ENCODE results near the gene PLIN5.

Gene PLIN5

DNA sequence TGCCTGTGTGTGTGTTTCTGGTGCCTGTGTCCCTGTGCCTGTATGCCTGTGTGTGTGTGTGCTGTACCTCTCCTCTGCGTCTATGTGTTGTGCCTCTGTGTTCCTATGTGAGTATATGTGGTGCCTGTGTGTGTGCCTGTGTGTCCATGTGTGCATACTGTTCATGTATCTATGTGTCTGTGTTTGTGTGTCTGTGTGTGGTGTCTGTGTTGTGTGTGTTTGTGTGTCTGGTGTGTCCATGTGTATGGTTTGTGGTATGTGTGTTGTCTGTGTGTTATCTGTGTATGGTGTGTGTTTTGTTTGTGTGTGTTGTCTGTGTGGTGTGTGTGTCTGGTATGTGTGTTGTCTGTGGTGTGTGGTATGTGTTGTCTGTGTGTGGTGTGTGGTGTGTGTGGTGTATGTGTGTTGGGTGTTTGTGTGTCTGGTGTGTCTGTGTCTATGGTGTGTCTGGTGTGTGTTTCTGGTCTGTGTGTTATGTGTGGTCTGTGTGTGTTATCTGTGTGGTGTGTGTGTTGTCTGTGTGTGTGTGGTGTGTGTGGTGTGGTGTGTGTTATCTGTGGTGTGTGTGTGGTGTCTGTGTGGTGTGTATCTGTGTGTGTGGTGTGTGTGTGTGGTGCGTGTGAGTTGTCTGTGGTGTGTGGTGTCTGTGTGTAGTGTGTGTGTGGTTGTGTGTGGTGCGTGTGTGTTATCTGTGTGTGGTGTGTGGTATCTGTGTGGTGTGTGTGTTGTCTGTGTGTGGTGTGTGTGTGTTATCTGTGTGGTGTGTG lies 42.5 kb downstream of the PLIN5 start:
- Histone ChIP-seq H3K4me3 (ENCODE audit: extremely low read depth, insufficient read depth, low read length, poor library complexity, severe bottlenecking) (no peak overlapping the region), H3K27ac (ENCODE audit: low read depth, low read length, severe bottlenecking) (no peak overlapping the region), H3K4me1 (ENCODE audit: control insufficient read depth, insufficient read depth, low read length, poor library complexity, severe bottlenecking) (no peaks in the 10 kb centered on the region), H3K36me3 (ENCODE audit: control insufficient read depth, insufficient read depth, low read length) (peaks cover 76% of the 10 kb centered on the region), H3K9me3 (ENCODE audit: control insufficient read depth, low read length) (no peaks in the 10 kb centered on the region)
- WGBS, 2 experiments (ENCODE audit: insufficient coverage in 2 of 2): 79 to 87% methylated on average over 2 to 3 of the region's 3 CpGs

DNA sequence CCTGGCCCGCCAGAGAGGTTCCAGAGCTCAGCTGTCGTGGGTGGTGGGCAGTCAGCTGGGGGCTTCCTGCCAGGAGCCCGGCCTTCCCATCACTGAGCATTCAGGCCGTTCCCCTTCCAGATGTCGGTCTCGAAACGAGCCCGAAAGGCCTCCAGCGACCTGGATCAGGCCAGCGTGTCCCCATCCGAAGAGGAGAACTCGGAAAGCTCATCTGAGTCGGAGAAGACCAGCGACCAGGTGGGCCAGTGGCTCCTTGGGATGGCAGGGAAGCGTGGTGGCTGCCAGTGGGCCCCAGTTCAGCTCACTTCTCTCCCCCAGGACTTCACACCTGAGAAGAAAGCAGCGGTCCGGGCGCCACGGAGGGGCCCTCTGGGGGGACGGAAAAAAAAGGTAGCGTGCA lies 43.6 kb downstream of the PLIN5 start:
- H3K9me3 ChIP-seq (ENCODE audit: control insufficient read depth, low read length): no peaks in the 10 kb centered on the region
- 96 to 98% methylated on average over 21 of the region's 21 CpGs for WGBS, 2 experiments (ENCODE audit: insufficient coverage in 2 of 2)
- no peaks in the 10 kb centered on the region for H3K4me1 ChIP-seq (ENCODE audit: control insufficient read depth, insufficient read depth, low read length, poor library complexity, severe bottlenecking)
- peaks cover 81% of the 10 kb centered on the region for H3K36me3 ChIP-seq (ENCODE audit: control insufficient read depth, insufficient read depth, low read length)
- no peak overlapping the region for H3K27ac ChIP-seq (ENCODE audit: low read depth, low read length, severe bottlenecking)
- no peak overlapping the region for H3K4me3 ChIP-seq (ENCODE audit: extremely low read depth, insufficient read depth, low read length, poor library complexity, severe bottlenecking)

DNA sequence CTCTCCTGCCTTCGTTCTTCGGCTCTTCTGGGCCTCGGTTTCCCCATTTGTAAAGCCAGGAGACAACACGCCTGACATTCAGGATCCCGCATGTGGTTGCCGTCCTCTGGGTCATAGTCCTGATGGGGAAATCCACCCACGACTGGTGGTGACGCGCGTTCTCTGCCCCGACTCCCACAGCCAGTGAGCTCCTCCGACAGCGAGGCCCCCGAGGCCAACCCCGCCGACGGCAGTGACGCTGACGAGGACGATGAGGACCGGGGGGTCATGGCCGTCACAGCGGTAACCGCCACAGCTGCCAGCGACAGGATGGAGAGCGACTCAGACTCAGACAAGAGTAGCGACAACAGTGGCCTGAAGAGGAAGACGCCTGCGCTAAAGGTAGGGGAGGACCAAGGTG lies 46.5 kb downstream of the PLIN5 start:
- H3K4me1 ChIP-seq (ENCODE audit: control insufficient read depth, insufficient read depth, low read length, poor library complexity, severe bottlenecking): no peaks in the 10 kb centered on the region
- peaks cover 77% of the 10 kb centered on the region for H3K36me3 ChIP-seq (ENCODE audit: control insufficient read depth, insufficient read depth, low read length)
- no peak overlapping the region for H3K27ac ChIP-seq (ENCODE audit: low read depth, low read length, severe bottlenecking)
- H3K9me3 ChIP-seq (ENCODE audit: control insufficient read depth, low read length): no peaks in the 10 kb centered on the region
- 95 to 96% methylated on average over 27 to 29 of the region's 29 CpGs for WGBS, 2 experiments (ENCODE audit: insufficient coverage in 2 of 2)
- no peak overlapping the region for H3K4me3 ChIP-seq (ENCODE audit: extremely low read depth, insufficient read depth, low read length, poor library complexity, severe bottlenecking)

DNA sequence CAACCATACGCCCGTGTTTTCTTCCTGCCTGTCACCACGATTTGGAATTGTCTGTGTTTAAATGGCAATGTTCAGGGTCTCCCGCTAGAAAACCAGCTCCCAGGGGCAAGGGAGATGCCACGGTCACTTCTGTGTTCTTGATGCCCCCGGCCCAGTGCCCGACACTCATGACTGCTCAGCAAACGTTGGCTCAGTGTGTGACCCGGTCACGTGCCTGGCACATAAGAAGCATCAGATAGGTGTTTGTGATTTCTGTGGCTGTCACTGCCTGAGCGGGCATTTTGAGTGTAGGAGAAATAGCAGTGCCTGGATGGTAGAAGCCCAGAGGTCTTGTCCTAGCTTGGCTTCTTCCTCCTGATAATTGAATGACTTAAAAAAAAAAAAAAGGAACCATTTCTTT lies 47.5 kb downstream of the PLIN5 start:
- Histone ChIP-seq H3K36me3 (ENCODE audit: control insufficient read depth, insufficient read depth, low read length) (peaks cover 79% of the 10 kb centered on the region), H3K4me3 (ENCODE audit: extremely low read depth, insufficient read depth, low read length, poor library complexity, severe bottlenecking) (no peak overlapping the region), H3K27ac (ENCODE audit: low read depth, low read length, severe bottlenecking) (no peak overlapping the region), H3K4me1 (ENCODE audit: control insufficient read depth, insufficient read depth, low read length, poor library complexity, severe bottlenecking) (no peaks in the 10 kb centered on the region), H3K9me3 (ENCODE audit: control insufficient read depth, low read length) (no peaks in the 10 kb centered on the region)
- WGBS, 2 experiments (ENCODE audit: insufficient coverage in 2 of 2): 87 to 92% methylated on average over 8 of the region's 11 CpGs

DNA sequence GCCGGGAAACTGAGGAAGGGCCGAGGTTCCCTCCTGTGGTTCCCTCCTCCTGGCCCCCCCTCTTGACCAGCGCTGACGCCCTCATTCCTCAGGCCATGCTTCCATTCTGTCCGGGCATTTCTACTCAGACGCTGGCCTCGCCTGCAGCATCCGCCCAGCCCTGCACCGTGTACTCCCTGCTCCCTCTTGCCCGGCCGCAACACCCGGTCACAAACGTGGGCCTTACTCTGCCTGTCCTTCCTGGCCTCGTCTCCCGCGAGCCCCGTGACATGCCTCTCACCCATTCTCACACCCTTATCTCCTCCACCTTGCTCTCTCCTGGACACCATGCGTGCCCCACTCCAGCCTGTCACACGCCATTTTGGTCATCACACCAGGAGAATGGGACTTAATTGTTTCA lies 51.6 kb downstream of the PLIN5 start:
- no peaks in the 10 kb centered on the region for H3K4me1 ChIP-seq (ENCODE audit: control insufficient read depth, insufficient read depth, low read length, poor library complexity, severe bottlenecking)
- WGBS, 2 experiments (ENCODE audit: insufficient coverage in 2 of 2): 96 to 97% methylated on average over 12 to 18 of the region's 19 CpGs
- no peaks in the 10 kb centered on the region for H3K9me3 ChIP-seq (ENCODE audit: control insufficient read depth, low read length)
- no peak overlapping the region for H3K27ac ChIP-seq (ENCODE audit: low read depth, low read length, severe bottlenecking)
- peaks cover 80% of the 10 kb centered on the region for H3K36me3 ChIP-seq (ENCODE audit: control insufficient read depth, insufficient read depth, low read length)
- H3K4me3 ChIP-seq (ENCODE audit: extremely low read depth, insufficient read depth, low read length, poor library complexity, severe bottlenecking): no peak overlapping the region

DNA sequence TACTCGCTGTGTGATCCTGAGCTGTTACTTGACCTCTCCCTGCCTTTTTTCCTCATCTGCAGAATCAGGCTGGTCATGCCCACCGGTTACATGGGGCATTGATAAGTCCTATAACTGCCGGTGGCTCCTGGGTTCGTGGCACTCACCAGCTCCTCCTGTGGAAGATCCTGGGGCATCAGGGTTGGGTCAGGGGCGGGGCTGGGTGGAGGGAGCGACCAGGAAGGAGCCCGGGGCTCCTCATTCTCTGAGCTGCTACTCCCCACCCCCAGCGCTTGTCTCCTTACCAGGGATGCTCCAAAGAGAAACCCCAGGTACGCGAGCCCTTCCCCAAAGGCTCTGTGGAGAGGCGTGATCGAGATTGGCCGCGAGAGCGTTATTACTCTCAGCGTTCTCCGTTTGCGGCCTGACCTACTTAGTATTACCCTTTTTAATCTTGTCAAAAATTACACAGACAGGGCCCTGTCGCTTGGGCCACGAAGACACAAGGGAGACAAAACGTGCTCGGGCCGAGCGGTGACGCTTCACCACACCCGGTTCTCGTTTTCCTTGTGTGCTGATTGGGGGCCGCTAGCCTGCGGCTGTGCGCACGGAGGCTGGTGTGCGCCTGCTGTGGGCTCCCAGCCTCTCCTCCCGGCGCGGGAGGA lies 52.2 kb downstream of the PLIN5 start:
- Histone ChIP-seq H3K4me1 (ENCODE audit: control insufficient read depth, insufficient read depth, low read length, poor library complexity, severe bottlenecking) (no peaks in the 10 kb centered on the region), H3K27ac (ENCODE audit: low read depth, low read length, severe bottlenecking) (no peak overlapping the region), H3K9me3 (ENCODE audit: control insufficient read depth, low read length) (no peaks in the 10 kb centered on the region), H3K4me3 (ENCODE audit: extremely low read depth, insufficient read depth, low read length, poor library complexity, severe bottlenecking) (no peak overlapping the region), H3K36me3 (ENCODE audit: control insufficient read depth, insufficient read depth, low read length) (peaks cover 85% of the 10 kb centered on the region)
- WGBS, 2 experiments (ENCODE audit: insufficient coverage in 2 of 2): 96 to 97% methylated on average over 31 to 32 of the region's 35 CpGs

DNA sequence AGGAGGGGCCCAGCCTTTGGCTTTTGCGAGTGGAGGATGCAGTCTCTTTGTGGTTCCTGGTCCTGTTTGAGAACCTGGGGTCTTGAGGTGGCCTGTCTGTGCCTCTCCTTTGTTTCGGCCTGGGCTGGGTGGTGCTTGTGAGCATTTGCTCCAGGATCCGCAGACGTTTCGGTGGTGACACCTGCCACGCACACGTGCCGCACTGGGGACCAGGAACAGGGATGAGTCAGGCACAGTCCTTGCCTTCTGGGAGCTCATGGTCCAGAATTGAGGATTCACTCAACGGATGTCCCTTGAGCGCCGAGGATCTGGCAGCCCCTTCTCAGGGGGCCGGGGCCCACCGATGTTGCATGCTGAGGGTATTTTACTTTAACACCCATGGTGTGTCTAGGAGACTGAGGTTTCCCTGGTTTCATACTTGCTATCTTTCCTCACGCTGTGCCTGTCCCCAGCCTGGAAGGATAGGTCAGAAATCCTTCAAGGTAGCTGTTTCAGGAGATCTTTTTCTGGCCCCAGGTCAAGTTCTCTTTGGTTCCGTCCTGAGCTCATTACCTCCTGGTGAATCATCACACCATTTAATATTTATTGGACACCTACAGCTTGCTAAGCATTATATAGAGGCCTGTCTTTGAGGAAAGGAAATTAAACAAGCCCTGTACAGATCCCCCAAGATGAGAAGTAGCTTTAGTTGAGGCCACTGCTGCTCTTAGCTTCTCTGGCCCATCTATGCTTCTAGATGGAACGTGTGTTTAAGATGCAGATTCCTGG lies 57.8 kb downstream of the PLIN5 start:
- peaks cover 68% of the 10 kb centered on the region for H3K36me3 ChIP-seq (ENCODE audit: control insufficient read depth, insufficient read depth, low read length)
- 89 to 97% methylated on average over 12 of the region's 16 CpGs for WGBS, 2 experiments (ENCODE audit: insufficient coverage in 2 of 2)

DNA sequence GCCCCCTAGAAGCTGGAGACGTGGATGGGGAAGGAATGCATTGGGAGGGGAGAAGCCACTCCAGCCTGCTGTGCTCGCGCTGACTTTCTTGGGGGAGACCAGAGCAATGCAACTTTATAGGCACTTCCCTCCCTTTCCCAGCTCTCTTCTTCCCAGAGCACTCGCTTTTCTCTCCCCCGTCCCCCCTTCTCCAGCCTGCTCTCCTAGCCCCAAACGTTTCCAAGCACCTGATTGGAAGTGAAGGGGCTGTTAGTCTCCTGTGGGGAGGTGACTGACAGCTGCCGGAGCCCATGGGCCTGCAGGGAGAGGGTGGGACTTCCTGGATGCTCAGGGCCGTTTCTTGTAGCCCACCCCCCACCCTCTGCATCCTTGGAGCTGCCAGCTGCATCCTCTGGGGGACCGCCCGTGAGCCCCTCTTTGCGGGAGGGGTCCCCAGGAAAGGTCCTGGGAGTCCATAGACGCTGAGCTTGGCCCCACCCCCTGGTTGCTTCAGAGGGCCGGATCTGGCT lies 60.5 kb downstream of the PLIN5 start:
- H3K4me3 ChIP-seq (ENCODE audit: extremely low read depth, insufficient read depth, low read length, poor library complexity, severe bottlenecking): peak overlapping the region; percentile 99
- H3K9me3 ChIP-seq (ENCODE audit: control insufficient read depth, low read length): no peaks in the 10 kb centered on the region
- H3K36me3 ChIP-seq (ENCODE audit: control insufficient read depth, insufficient read depth, low read length): peaks cover 46% of the 10 kb centered on the region
- 4 to 13% methylated on average over 4 of the region's 13 CpGs for WGBS, 2 experiments (ENCODE audit: insufficient coverage in 2 of 2)
- H3K4me1 ChIP-seq (ENCODE audit: control insufficient read depth, insufficient read depth, low read length, poor library complexity, severe bottlenecking): peaks cover 4% of the 10 kb centered on the region
- H3K27ac ChIP-seq (ENCODE audit: low read depth, low read length, severe bottlenecking): peak overlapping the region; percentile 46

More for the DNA sequence above, 57.8 kb downstream of the PLIN5 start:
- no peaks in the 10 kb centered on the region for H3K9me3 ChIP-seq (ENCODE audit: control insufficient read depth, low read length)
- peaks cover 4% of the 10 kb centered on the region for H3K4me1 ChIP-seq (ENCODE audit: control insufficient read depth, insufficient read depth, low read length, poor library complexity, severe bottlenecking)
- no peak overlapping the region for H3K4me3 ChIP-seq (ENCODE audit: extremely low read depth, insufficient read depth, low read length, poor library complexity, severe bottlenecking)
- H3K27ac ChIP-seq (ENCODE audit: low read depth, low read length, severe bottlenecking): no peak overlapping the region

DNA sequence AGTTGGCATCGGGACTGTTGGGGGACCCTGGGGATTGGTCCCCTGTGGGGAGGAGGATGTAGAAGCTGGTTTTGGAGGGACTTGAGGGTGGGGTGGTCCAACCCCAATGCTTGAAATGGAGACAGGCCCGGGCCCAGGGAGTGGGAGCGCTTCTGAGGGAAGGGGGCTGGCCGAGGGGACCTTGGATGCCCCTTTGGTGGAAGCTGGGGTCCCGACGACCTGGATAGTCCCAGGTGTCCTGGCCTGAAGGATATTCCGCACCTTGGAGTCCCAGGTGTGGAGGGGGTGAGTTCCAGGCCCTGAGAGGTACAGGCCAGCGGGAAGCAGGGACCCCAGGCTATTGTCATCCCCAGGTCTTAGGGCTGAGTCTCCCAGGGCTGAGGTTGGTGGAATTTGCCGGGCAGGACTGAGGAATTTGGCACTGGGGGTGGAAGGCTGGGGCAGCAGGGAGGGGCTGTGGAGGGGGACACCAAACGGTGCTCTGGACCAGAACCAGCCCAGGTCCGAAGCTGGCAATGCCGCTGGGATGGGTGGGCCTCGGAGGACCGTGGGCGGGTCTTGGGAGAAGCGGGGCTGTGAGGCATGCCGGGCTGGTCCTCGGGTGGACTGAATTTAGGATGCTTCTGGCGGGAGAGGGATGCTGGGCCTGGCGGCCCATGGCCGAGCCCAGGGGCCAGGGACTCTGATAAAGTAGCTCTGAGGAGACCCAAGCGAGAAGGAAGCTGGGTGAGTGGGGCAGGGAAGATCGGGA lies 61.1 kb downstream of the PLIN5 start:
- Histone ChIP-seq H3K36me3 (ENCODE audit: control insufficient read depth, insufficient read depth, low read length) (peaks cover 40% of the 10 kb centered on the region), H3K9me3 (ENCODE audit: control insufficient read depth, low read length) (no peaks in the 10 kb centered on the region), H3K27ac (ENCODE audit: low read depth, low read length, severe bottlenecking) (peak overlapping the region; percentile 46), H3K4me1 (ENCODE audit: control insufficient read depth, insufficient read depth, low read length, poor library complexity, severe bottlenecking) (peaks cover 4% of the 10 kb centered on the region), H3K4me3 (ENCODE audit: extremely low read depth, insufficient read depth, low read length, poor library complexity, severe bottlenecking) (peak overlapping the region; percentile 99)
- 11 to 16% methylated on average over 19 to 22 of the region's 23 CpGs for WGBS, 2 experiments (ENCODE audit: insufficient coverage in 2 of 2)
